Endometrial microvascular endothelial cells (primary cell): ENCODE measurements around the gene LRFN2. TPM values are rescaled to one million over a fixed set of nuclear protein-coding genes. Genes with fewer than 3 reads are reported as not detected.

Source experiments
- in situ Hi-C: cut with HindIII; loops from 2 replicates; pipeline ENCODE4 v1.10.0; 2017; ENCODE audit warnings: low sequenced_read_pairs, low pct_unique_long_range_greater_than_20kb; ENCODE audit errors: inconsistent ontology term
- total RNA-seq: library from RNA; depleted of rRNA; stranded (reverse); fragments of >200 nt; gene quantifications from one replicate; pipeline ENCODE4 v1.2.3, GENCODE V29; 2015; ENCODE audit errors: inconsistent ontology term

Gene LRFN2
- total RNA-seq, 1 donor from 2014 or later: not detected

DNA sequence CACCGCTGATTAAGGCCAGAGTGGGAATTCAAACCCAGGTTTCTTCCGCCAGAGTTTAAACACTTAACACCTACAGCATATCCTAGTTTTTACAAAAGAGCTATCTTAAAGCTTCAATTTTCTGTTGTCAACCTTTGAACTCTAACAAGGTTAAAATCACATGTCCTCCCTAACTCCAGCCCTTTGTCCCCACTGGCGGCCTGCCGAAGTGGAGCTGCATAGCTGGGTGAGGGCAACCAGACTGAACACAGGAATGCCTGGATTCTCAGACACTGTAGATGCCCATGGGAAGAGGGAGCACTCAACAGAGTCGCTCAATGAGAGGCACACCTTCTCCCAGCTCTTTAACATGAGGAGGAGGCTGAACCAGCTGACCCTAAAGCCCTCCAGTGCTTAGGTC, 59.1 kb downstream of the LRFN2 start:
- in situ Hi-C loops: no loop called here

DNA sequence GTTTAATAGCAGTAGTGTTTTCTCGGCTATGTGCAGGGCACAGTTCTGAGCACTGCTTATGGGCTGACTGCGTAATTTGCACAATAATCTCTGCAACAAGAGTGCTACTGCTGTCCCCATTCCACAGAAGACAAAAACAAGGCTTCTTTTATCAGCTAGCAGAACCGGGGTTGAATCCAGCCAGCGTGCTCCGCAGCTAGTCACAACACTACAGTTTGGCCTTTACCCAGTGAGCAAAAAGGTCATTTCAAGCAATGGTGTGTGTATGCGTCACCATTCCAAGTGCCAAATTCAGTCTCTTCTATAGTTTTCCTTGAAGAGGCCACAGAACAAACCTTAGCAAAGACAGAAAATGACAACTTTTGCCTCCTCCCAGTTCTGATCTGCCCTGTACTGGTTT, 61.1 kb downstream of the LRFN2 start:
- in situ Hi-C loops: no loop called here

DNA sequence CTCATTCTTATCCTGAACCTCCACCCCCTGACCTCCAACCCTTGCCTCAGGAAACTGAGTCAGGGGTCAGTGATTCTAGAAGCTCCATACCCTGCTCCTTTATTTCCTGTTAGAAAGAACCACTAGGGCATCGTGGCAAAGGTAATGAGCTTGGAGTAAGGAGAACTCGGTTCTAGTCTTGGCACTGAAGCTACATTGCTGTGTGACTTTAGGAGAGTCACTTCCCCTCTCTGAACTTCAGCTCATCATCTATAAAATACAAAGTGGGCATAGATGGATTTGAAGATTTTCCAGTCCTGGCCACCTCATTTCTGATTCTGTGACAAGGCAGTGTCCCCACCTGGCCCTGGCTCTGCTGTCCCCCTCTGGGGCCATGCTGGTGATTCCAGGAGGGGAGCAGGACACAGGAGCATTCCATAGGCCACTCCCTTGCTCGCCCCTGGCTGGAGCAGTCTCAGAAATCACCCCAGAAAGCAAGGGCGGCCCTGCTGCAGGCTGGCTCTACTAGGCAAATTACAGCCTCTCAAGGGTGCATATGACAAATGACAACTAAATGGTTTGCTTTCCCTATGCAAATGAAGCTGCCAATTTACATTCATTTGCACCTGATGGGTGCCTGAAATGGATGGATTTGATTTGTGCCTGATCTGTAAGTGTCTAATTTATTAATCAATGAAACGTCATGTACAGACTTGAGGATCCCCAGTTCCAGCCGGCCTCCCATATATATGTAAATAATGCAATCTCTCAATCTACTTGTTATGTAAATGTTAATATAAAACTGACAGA, 62.2 kb downstream of the LRFN2 start:
- in situ Hi-C loops: no loop called here

DNA sequence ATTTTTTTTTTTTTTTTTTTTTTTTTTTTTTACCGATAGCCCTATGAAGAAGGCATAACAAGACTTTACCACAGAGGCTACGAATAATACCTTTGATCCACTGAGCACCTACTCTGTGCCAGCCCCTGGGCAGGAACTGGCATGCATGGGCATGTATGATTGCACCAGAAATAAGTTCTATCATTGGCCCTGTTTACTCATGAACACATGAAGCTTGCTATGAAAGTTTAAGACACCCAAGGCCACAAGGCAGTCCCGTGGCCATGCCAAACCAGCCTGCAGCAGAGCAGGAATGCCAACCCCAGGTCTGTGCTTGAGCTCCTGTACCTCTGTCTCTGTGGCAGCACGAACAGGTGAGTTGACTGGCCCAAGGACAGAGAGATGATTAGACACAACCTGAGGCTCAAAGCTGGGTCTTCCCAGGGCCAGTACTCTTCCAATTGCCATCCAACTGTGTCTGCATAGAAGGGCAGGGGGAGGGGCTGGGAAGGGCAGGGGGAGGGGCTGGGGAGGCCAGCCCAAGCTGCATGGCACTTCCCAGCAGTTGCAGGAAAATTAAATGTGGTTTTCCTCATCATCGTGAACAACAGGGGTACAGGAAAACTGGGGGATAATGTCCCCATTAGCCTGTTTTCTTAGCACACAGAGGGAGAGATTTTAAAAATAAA, 63.5 kb downstream of the LRFN2 start:
- in situ Hi-C loops: no loop called here

DNA sequence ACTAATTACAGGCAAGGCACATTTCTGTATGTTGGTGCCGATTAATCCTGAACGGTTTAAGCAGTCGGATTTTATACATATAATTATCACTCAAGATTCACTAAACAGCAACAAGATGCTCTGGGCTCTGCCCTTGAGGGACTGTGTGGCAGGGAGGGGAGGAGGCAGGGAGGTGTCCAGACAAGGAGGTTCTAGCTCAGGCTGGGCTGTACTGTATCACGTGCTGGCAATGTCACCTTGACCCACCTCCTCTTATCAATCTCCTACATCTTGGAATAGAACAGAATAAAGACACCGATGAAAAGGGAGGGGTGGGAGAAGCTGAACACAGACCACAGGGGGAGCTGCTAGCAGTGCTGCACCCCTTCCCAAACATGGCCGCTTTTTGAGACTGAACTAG, 65.7 kb downstream of the LRFN2 start:
- in situ Hi-C loops: no loop called here

DNA sequence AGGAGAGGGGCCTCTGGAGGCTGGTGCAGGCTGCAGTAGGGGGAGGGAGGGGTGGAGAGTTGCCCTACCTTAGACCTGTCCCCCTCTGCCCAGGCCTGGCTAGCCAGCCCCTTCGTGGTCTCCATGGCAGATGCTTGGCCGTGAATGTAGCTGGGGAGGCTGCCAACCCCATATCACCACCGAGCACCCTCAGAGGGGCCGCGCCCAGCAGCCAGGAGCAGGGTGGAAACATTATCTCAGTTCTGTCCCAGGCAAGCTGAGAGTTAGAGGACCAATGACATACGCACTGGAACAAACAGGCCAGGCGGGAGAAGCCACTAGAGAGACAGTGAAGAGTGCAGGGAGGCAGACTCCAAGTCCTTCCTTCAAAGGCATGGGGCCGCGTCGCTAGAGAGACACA, 66.5 kb downstream of the LRFN2 start:
- in situ Hi-C loops: no loop called here

DNA sequence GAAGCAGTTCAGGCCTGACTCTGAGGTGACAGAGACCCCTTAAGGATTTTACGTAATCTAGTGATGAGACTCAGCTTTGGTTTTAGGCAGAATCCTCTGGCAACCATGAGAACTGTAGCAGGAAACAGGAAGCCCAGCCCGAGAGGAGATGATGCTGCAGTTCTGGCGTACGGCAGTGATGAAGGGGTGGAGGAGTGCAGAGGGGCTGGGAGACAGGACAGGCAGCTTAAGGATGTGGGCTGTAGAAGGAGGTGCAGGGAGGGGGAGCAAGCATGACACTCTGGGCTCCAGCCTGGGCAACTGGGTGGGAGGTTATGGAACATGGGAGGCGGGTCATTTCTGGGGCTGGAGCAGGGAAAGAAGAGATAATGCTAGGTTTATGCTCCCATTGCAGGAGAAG, 67.1 kb downstream of the LRFN2 start:
- in situ Hi-C loops: no loop called here

DNA sequence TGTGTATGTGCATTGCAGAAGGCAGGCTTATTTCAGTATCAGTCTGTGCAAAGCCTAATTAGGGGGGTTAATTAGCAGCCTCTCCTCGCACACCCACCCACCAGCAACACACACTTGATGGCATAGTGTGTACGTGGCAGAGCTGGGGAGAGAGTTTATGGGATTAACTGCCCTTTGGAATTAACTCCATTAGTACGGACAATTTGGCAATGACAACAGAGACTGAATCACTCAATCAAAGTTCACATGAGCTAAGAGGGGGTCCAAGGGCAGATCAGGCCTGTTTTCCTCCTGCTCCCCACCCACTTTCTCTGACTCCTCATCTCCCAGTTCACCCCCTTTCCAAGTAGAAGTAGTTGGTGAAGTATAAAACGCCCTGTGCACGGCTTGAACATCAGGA, 69.5 kb downstream of the LRFN2 start:
- in situ Hi-C loops: no loop called here

DNA sequence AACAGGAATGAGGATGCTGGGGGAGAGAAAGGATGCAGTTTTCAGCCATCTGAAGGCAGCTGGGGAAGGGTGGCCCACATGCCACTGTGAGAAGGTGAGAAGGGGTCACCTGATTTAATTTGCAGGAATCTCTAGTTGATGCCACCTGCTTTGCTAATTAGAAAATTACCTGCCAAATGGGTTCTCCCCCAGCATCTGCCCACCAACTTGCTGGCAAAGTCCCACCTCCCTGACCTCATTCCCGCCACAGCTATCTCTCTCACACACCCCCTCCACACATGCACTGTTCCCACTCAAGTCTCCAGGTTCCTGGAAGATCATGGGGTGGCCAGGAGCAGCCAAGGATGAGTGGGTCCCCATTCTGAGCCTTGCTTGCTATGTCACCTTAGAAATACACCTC, 70.7 kb downstream of the LRFN2 start:
- in situ Hi-C loops: no loop called here

DNA sequence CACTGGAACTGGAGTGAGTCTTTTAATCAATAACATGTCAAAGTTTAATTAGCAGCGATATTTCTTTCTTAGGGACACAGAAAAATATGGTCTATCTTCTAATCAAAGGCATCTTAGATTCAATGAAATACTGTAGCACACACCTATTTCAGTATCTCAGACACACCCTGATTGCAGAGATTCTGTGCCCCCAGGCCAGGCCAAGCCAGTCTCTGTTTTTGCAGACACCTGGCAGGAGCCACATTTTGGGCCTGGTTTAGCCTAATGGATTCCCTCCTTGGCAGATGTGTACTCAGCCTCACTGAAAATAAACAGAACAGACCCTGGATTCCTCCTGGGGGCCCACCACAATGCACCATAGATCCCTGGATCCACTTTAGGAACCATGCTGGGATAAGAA, 74.8 kb downstream of the LRFN2 start:
- in situ Hi-C loops: no loop called here

DNA sequence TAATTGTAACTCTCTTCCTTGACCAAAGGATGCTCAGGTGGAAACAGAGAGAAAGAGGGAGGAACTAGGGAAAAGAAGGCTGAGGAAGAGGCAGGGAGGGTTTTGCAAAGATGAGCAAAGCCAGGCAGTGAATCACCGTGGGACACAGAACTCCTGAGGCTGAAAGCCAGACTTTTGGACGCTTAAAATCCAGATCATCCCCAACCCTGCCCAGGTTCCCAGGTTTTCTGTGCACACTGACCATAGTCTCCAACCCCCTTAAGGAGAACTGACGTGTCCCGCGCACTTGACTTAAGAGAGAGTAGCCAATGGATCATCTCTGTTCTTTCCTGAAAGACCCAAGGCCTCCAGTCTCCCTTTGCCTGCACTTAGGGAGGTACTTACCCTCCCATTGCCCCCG, 75.3 kb downstream of the LRFN2 start:
- in situ Hi-C loops: no loop called here

DNA sequence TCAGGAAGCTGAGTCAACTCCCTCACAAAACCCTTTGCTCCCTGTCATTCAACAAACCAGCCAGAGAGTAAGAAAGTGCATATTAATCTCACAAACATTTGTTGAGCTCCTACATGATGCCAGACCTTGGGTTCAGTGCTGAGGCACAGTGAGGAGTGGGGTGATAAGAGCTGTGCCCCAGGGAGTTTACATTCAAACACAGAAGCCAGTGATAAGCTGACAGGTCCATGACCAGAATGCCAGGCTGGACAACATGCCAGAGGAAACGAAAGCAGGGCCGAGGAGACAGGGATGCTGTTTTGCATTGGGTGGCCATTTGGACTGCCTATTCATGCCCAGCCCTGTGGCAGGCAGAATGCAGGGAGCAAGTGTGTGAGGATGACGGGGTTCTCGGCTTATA, 76.7 kb downstream of the LRFN2 start:
- in situ Hi-C loops: no loop called here

DNA sequence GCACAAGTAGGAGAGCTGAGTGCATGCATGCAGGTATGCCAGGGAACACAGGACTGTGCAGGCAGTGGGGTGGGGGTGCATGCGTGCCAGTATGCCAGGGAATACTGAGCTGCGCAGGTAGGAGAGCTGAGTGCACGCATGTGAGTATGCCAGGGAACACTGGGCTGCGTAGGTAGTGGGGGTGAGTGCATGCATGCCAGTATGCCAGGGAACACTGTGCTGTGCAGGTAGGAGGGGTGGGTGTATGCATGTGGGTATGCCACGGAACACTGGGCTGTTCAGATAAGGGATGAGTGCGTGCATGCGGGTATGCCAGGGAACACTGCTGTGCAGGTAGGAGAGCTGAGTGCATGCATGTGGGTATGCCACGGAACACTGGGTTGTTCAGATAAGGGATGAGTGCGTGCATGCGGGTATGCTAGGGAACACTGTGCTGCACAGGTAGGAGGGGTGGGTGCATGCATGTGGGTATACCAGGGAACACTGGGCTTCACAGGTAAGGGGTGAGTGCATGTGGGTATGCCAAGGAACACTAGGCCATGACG, 77.4 kb downstream of the LRFN2 start:
- in situ Hi-C loops: no loop called here

DNA sequence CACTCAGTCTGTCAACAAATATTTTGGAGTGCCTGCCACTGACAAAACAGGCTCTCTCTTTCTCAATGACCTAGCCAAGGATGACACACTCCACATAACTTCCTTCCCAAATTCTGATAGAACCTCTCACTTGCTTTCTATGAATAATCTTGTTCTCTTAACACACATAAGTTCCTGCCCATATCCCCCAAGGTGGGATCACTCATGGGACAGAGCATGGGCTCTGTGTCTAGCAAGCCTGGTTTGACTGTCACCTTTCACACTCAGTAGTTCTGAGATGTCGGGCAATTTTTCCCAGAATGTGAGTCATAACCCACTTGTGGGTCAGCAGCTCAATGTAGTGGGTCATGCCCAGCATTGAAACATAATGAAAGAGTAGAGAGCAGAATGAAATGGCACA, 78.1 kb downstream of the LRFN2 start:
- in situ Hi-C loops: no loop called here

DNA sequence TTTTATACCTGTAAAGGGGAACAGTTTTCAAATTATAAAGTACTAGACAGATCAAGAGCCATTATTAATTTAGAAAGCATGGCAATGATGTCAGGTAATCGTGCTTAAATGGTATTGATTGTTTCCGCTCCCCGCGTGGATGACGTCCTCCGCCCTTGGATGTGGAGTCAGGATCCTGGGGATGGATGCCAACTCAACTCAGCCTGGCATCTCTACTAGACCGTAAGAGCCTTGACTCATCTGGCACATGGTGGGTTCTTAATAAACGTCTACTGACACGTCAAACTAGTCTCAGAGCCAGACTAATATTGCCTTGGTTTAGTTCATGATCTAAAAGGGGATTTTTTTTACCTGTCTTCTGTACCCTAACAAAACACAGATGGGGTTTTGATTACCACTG, 80.2 kb downstream of the LRFN2 start:
- in situ Hi-C loops: no loop called here

DNA sequence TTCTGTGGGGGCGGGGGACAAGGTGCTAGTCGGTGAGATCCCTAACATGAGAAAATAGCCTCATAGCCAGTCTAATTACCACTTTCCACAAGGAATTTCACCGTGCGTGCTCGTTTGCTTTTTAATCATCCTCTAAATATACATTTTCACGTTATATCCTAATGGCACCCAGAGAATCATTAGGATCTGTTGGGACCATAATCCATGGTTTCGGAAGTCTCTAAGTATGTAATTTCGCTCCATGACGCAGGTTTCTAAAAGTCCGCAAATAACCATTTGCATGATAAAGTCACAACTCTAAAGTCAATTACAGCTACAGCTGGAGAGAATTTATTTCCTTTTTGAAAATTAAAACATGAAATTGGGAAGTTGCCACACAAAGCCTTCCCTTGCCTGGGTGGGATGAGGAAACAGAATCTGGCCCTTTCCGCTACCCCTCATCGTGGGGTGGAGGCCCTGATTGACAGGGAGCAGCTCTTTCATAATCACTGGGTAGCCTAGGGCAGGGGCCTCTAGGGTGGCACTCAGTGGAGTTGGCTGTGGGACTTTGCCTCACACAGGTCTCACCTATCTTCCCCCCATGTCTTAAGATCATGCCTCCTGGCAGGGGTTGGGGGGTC, 81.9 kb downstream of the LRFN2 start:
- in situ Hi-C loops: no loop called here

DNA sequence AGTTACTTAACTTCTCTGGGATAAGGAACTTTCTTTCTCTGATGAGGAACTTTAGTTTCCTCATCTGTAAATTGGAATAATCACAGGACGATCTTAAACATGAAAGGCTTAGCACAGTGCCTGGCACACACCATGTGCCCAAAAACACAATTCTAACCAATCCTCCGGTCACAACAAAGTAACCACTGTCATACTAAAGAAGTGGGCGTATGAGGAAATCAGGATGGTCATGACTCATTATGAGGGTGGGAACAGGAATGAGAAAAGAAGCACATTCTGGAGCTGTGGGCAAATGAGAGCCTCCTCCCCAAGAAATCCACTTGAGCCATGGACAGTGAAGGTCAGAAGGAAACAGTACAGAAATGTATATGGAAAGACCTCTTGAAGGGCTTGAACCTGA, 82.9 kb downstream of the LRFN2 start:
- in situ Hi-C loops: no loop called here

DNA sequence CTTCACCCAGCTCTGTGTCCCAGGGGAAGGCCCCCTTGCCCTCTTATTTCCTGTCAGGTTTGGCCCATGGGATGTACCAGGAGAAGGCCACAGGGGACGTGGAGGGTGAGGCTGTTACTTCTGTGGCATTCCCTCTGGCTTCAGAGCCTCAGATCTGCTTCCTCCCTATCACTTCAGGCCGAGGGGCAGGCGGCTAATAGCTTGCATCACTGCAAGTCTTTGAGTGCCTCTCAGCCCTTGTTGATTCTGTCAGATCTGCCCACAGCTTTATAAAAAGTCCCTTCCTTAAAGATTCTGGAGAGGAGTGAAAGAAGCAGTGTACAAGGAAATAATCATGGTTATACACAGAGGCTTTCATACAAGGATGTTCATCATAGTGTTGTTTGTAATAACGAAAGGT, 86.9 kb downstream of the LRFN2 start:
- in situ Hi-C loops: no loop called here

DNA sequence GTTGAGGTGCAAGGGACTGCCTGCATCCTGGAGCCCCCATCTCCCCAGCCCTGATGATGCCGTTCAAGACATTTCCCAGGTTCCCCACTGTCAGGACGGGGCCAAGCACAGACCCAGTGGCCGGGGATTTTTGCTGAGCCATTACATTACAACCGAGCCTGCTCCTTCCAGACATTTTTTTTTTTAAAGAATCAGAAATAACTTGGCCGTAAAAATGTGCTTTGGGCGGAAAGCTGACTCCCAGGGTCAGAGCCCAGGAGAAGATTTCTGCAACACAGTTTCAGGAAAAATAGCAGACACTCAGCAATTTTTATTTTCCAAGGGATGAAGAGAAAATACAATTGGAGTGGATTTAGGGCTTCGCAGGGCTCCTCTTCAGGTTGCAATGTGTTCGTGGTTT, 87.9 kb downstream of the LRFN2 start:
- in situ Hi-C loops: no loop called here

DNA sequence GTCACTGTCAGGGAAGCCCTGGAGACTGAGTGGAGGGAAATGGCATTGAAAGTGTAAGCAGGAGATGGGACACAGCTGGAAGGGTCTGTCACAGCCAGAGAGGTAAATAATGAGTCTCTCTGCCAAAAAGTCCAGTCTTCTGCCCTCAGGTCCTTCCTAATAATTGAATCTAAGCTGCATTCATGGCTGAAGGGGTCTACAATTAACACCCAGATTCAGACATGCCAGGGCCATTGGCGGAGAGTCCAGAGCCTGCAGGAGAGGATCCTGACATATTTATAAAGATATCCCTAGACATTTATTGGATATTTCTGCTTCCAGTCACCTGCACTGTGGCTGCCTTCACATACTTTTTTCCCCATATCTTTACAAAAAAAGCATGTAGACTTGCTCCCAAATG, 89.0 kb downstream of the LRFN2 start:
- in situ Hi-C loops: no loop called here
